Activated naive CD8-positive, alpha-beta T cell (primary cell): ENCODE measurements around the gene MYL10.

Experiments
- H3K27ac Mint-ChIP-seq: one replicate; pipeline ENCODE4 v1.8.0; 2021; ENCODE audit warnings: mixed read lengths
- H3K27me3 Mint-ChIP-seq: one replicate; pipeline ENCODE4 v1.8.0; 2021; ENCODE audit warnings: mixed read lengths
- H3K36me3 Mint-ChIP-seq: one replicate; pipeline ENCODE4 v1.8.0; 2021; ENCODE audit warnings: mixed read lengths
- H3K4me1 Mint-ChIP-seq: one replicate; pipeline ENCODE4 v1.8.0; 2021; ENCODE audit warnings: low read depth, mixed read lengths
- H3K4me3 Mint-ChIP-seq: one replicate; pipeline ENCODE4 v1.8.0; 2021; ENCODE audit warnings: mild to moderate bottlenecking, mixed read lengths
- H3K9me3 Mint-ChIP-seq: one replicate; pipeline ENCODE4 v1.8.0; 2021; ENCODE audit warnings: low read depth, mixed read lengths

The MYL10 gene

GRCh38 chr7:101563943-101564777 lies 64.9 kb downstream of the MYL10 start:
- H3K9me3 Mint-ChIP-seq, result no peaks in the 10 kb centered on the region
- H3K4me1 Mint-ChIP-seq, result peaks cover 2% of the 10 kb centered on the region
- H3K4me3 Mint-ChIP-seq, result no peak overlapping the region
- no peaks in the 10 kb centered on the region for H3K36me3 Mint-ChIP-seq
- H3K27ac Mint-ChIP-seq, result no peak overlapping the region
- no peaks in the 10 kb centered on the region for H3K27me3 Mint-ChIP-seq
